ENCODE data around the gene ARHGAP28. TPM values are rescaled to one million over a fixed set of nuclear protein-coding genes. Genes with fewer than 3 reads are reported as not detected.

ARHGAP28 gene
- total and polyA plus RNA-seq, 12 donors = 2.7 to 34.3 (median 7.3) TPM

DNA sequence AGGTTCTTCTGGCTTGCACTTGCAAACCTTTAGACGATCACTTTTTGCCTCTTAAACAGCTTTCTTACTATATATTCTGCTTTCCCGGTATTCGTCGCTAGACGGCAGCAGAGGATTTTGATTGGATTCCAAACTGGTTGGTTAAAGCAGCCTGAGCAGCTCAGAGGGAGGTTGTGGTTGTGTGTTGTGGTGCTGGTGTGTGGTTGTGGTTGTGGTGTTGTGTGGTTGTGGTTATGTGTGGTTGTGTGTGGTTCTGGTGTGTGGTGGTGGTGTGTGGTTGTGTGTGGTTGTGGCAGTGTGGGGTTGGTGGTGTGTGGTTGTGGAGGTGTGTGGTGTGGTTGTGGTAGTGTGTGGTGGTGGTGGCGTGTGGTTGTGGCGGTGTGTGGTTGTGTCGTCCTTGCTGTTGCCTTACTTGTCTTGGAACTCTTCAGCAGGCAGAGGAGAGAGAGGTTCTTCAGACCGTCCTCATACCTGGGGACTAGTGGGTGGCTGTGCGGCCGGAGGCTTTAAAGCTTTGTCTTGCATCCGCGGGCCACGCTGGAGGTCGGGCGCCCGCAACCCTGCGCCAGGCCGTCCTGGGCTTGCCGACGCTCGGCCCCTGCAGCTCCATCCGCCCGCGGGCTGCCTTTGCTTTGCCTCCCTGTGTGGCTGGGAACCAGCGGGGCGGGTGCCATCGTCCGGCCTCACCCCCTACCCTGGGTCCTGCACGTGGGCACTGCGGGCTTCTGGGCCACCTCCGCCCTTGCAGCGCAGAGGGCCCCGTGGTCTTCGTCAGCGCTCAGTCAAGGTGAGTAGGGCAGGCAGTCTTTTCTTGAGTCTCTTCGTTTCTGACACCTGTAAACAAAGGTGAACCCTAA is 190.8 kb downstream of the ARHGAP28 start:
- Histone ChIP-seq H3K4me3 (no peak overlapping the region), H3K27me3 (peaks cover 6% of the 10 kb centered on the region), H3K27ac (no peak overlapping the region), H3K36me3 (replicated peaks in 1 of 2) (no peaks in the 10 kb centered on the region), H3K4me1 (replicated peaks in 1 of 2) (no peaks in the 10 kb centered on the region), H3K9me3 (replicated peaks in 1 of 3) (no peaks in the 10 kb centered on the region)
- DNase-seq = peak; percentile 27 to 85 (median 59)
- intact Hi-C loops (cut with DNase I) = loop anchor here in 1 of 2 donors (5.0 kb wide), 2 partner anchors 82 to 257 kb away; no protein-coding TSS in a partner anchor
- TF ChIP-seq POLR2A (IDR thresholded peaks at IDR 0.05) = no peak
- TF ChIP-seq, protein P1, sequence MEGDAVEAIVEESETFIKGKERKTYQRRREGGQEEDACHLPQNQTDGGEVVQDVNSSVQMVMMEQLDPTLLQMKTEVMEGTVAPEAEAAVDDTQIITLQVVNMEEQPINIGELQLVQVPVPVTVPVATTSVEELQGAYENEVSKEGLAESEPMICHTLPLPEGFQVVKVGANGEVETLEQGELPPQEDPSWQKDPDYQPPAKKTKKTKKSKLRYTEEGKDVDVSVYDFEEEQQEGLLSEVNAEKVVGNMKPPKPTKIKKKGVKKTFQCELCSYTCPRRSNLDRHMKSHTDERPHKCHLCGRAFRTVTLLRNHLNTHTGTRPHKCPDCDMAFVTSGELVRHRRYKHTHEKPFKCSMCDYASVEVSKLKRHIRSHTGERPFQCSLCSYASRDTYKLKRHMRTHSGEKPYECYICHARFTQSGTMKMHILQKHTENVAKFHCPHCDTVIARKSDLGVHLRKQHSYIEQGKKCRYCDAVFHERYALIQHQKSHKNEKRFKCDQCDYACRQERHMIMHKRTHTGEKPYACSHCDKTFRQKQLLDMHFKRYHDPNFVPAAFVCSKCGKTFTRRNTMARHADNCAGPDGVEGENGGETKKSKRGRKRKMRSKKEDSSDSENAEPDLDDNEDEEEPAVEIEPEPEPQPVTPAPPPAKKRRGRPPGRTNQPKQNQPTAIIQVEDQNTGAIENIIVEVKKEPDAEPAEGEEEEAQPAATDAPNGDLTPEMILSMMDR (IDR thresholded peaks at IDR 0.05) = peak; percentile 31 to 84 (median 64)
- WGBS, 4 donors = 63 to 72% (median 66%) methylated on average over 24 to 37 of the region's 37 CpGs

DNA sequence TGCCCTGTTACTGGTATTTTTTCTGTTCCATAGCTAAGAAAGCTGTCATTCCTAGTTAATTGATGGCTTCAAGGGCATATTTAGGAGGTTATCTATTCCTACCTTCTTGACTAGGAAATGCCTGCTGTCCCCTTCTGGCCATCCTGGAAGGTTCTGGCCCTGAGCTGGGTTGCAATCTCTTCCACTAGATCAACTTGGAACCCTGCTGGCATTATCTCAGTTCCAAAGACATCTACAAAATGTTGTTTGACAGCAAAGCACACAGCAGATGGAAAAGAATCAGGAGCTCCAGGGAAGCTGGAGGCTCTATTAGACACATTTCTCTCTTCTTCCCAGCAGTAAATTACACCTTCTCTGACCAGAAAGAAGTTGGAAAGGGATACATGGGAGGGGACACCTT is 192.1 kb downstream of the ARHGAP28 start:
- DNase-seq = no peak
- intact Hi-C loops (cut with DNase I) = loop anchor here in 1 of 2 donors (5.0 kb wide), 2 partner anchors 81 to 256 kb away; no protein-coding TSS in a partner anchor
- H3K4me1 ChIP-seq (replicated peaks in 1 of 2) = no peaks in the 10 kb centered on the region
- TF ChIP-seq, protein P1 (IDR thresholded peaks at IDR 0.05) = no peak
- TF ChIP-seq POLR2A (IDR thresholded peaks at IDR 0.05) = no peak
- H3K4me3 ChIP-seq = no peak overlapping the region
- no peak overlapping the region for H3K27ac ChIP-seq
- H3K27me3 ChIP-seq = peaks cover 6% of the 10 kb centered on the region
- H3K36me3 ChIP-seq (replicated peaks in 1 of 2) = no peaks in the 10 kb centered on the region
- H3K9me3 ChIP-seq (replicated peaks in 1 of 3) = no peaks in the 10 kb centered on the region

DNA sequence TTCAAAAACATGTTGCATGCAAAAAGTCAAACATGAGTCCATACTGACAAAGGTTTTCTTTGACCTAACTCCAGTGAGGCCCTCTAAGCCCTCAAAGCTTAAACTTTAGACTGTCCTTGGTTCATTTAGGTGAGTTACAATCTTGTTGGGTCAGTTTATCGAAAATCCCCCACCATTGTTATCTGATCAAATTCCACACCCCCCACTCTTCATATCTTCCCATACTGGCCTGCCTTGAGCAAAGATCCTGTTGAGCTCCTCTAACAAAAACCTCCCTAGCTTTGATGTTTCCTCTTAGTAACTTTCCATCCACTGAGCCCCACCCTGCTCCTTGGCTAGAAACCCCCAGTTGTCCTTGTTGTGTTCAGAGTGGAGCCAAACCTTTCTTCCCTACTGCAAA is 193.7 kb downstream of the ARHGAP28 start:
- TF ChIP-seq POLR2A (IDR thresholded peaks at IDR 0.05) = no peak
- TF ChIP-seq, protein P1 (IDR thresholded peaks at IDR 0.05) = no peak
- 63 to 96% (median 86%) methylated on average over 1 of the region's 1 CpG for WGBS, 4 donors
- DNase-seq = no peak
- Histone ChIP-seq H3K4me3 (no peak overlapping the region), H3K4me1 (replicated peaks in 1 of 2) (no peaks in the 10 kb centered on the region), H3K27ac (no peak overlapping the region), H3K27me3 (peaks cover 6% of the 10 kb centered on the region), H3K9me3 (replicated peaks in 1 of 3) (no peaks in the 10 kb centered on the region), H3K36me3 (replicated peaks in 1 of 2) (no peaks in the 10 kb centered on the region)
- intact Hi-C loops (cut with DNase I) = loop anchor here in 1 of 2 donors (5.0 kb wide), 2 partner anchors 79 to 254 kb away; no protein-coding TSS in a partner anchor

DNA sequence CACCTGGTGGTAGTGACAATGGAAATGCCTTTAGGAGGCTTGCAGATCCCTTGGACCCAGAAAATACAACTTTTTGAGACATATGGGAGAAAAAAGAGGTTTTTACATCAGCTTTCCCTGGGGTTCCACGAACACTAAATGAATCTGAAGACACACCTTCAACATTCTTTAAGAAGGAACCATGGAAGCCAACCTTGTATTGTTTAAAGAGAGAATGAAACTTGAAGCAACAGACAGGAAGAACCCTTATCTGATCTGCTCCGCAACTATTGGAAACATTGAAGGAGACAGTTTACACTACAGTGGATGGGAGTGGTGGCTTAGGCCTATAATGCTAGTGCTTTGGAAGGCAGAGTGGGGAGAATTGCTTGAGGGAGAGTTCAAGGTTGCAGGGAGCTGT is 197.6 kb downstream of the ARHGAP28 start:
- Histone ChIP-seq H3K36me3 (replicated peaks in 1 of 2) (no peaks in the 10 kb centered on the region), H3K9me3 (replicated peaks in 1 of 3) (no peaks in the 10 kb centered on the region), H3K4me3 (no peak overlapping the region), H3K4me1 (replicated peaks in 1 of 2) (no peaks in the 10 kb centered on the region), H3K27ac (no peak overlapping the region), H3K27me3 (no peaks in the 10 kb centered on the region)
- intact Hi-C loops (cut with DNase I) = no loop called here
- no peak for DNase-seq
- TF ChIP-seq, protein P1 (IDR thresholded peaks at IDR 0.05) = no peak
- TF ChIP-seq POLR2A (IDR thresholded peaks at IDR 0.05) = no peak
- WGBS, 4 donors = 84 to 94% (median 93%) methylated on average over 2 of the region's 2 CpGs

All from adrenal gland (tissue), 12 donors.